Ishikawa (cell line): ENCODE results near the gene GSC.

Experiments used
- CEBPB ChIP-seq: IDR thresholded peaks from 2 replicates; pipeline ENCODE4 v1.6.1; 2012
- CREB1 ChIP-seq: IDR thresholded peaks from 2 replicates; pipeline ENCODE4 v1.6.1; 2012; ENCODE audit warnings: low read depth
- EGR1 ChIP-seq: IDR thresholded peaks from 2 replicates; pipeline ENCODE4 v1.6.1; 2012
- EP300 ChIP-seq: IDR thresholded peaks from 2 replicates; pipeline ENCODE4 v1.6.1; 2012; ENCODE audit warnings: borderline replicate concordance
- FOXM1 ChIP-seq: IDR thresholded peaks from 2 replicates; pipeline ENCODE4 v1.6.1; 2012; ENCODE audit warnings: low read depth, borderline replicate concordance
- NFIC ChIP-seq: IDR thresholded peaks from 2 replicates; pipeline ENCODE4 v1.6.1; 2012
- RAD21 ChIP-seq: IDR thresholded peaks from 2 replicates; pipeline ENCODE4 v1.6.1; 2012; ENCODE audit warnings: low read depth
- TAF1 ChIP-seq: IDR thresholded peaks from 2 replicates; pipeline ENCODE4 v1.6.1; 2012; ENCODE audit warnings: low read depth, mild to moderate bottlenecking
- TCF12 ChIP-seq: IDR thresholded peaks from 2 replicates; pipeline ENCODE4 v1.6.1; 2012; ENCODE audit warnings: low read depth
- TEAD4 ChIP-seq: IDR thresholded peaks from 2 replicates; pipeline ENCODE4 v1.6.1; 2012
- USF1 ChIP-seq: IDR thresholded peaks from 2 replicates; pipeline ENCODE4 v1.6.1; 2012
- YY1 ChIP-seq: IDR thresholded peaks from 2 replicates; pipeline ENCODE4 v1.6.1; 2012; ENCODE audit warnings: low read depth
- ZBTB7A ChIP-seq: IDR thresholded peaks from 2 replicates; pipeline ENCODE4 v1.6.1; 2012; ENCODE audit warnings: low read depth
- TF ChIP-seq, protein P1 (sequence below): IDR thresholded peaks from 2 replicates; pipeline ENCODE4 v1.6.1; 2012
- TF ChIP-seq, protein P2 (sequence below): IDR thresholded peaks from 2 replicates; pipeline ENCODE4 v1.6.1; 2012; ENCODE audit warnings: low read depth, mild to moderate bottlenecking

The GSC gene

GRCh38 chr14:94770815-94771157, 873 bp upstream of the GSC start:
- no peak for TF ChIP-seq FOXM1
- TF ChIP-seq RAD21 = no peak

GRCh38 chr14:94770251-94770749, 387 bp upstream of the GSC start:
- no peak for TF ChIP-seq CEBPB
- TF ChIP-seq EGR1 = no peak
- no peak for TF ChIP-seq USF1
- TF ChIP-seq TCF12 = no peak
- TF ChIP-seq ZBTB7A = no peak
- TF ChIP-seq, protein P1, sequence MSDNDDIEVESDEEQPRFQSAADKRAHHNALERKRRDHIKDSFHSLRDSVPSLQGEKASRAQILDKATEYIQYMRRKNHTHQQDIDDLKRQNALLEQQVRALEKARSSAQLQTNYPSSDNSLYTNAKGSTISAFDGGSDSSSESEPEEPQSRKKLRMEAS = no peak
- no peak for TF ChIP-seq CREB1
- no peak for TF ChIP-seq NFIC
- no peak for TF ChIP-seq TEAD4
- TF ChIP-seq EP300 = no peak
- no peak for TF ChIP-seq RAD21
- TF ChIP-seq, protein P2, sequence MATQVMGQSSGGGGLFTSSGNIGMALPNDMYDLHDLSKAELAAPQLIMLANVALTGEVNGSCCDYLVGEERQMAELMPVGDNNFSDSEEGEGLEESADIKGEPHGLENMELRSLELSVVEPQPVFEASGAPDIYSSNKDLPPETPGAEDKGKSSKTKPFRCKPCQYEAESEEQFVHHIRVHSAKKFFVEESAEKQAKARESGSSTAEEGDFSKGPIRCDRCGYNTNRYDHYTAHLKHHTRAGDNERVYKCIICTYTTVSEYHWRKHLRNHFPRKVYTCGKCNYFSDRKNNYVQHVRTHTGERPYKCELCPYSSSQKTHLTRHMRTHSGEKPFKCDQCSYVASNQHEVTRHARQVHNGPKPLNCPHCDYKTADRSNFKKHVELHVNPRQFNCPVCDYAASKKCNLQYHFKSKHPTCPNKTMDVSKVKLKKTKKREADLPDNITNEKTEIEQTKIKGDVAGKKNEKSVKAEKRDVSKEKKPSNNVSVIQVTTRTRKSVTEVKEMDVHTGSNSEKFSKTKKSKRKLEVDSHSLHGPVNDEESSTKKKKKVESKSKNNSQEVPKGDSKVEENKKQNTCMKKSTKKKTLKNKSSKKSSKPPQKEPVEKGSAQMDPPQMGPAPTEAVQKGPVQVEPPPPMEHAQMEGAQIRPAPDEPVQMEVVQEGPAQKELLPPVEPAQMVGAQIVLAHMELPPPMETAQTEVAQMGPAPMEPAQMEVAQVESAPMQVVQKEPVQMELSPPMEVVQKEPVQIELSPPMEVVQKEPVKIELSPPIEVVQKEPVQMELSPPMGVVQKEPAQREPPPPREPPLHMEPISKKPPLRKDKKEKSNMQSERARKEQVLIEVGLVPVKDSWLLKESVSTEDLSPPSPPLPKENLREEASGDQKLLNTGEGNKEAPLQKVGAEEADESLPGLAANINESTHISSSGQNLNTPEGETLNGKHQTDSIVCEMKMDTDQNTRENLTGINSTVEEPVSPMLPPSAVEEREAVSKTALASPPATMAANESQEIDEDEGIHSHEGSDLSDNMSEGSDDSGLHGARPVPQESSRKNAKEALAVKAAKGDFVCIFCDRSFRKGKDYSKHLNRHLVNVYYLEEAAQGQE = no peak
- TF ChIP-seq TAF1 = no peak
- TF ChIP-seq FOXM1 = no peak
- TF ChIP-seq YY1 = no peak

DNA sequence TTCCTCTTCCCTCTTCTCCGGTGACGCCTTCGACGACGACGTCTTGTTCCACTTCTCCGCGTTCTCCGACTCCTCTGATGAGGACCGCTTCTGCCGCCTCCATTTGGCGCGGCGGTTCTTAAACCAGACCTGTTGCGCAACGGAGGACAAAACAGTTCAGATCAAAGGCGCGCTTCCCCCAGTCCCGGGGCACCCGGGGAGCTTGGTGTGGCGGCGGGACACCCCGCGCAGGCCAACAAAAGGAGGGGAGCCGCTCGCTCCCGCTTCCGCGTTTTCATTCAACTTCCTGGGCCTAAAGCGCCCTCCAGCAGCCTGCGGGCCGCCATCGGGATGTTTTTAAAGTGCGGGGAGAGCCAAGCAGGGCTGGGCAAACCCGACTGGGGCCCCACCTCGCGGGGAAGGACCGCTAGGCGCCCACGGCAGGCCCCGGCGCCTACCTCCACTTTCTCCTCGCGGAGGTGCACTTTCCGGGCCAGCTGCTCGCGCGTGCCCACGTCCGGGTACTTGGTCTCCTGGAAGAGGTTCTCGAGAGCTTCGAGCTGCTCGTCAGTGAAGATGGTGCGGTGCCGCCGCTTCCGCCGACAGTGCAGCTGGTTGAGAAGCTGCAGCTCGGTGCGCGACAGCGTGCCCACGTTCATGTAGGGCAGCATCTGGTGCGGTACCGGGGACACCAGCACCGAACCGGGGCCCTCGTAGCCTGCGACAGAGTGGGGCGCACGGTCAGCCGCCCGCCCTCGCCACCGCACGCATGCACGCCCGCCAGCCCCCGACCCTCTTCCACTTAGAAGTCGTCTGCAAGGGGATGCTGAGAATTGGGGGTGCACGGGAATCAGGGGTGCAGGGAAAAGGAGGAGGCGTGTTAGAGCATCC, 1.2 kb downstream of the GSC start:
- TF ChIP-seq CEBPB (no peak), CREB1 (no peak), FOXM1 (no peak), TAF1 (no peak), EP300 (no peak), USF1 (no peak), RAD21 (no peak), ZBTB7A (no peak), TCF12 (no peak), TEAD4 (no peak), EGR1 (no peak), NFIC (no peak), YY1 (no peak)
- TF ChIP-seq, protein P2 = no peak
- TF ChIP-seq, protein P1 = no peak

DNA sequence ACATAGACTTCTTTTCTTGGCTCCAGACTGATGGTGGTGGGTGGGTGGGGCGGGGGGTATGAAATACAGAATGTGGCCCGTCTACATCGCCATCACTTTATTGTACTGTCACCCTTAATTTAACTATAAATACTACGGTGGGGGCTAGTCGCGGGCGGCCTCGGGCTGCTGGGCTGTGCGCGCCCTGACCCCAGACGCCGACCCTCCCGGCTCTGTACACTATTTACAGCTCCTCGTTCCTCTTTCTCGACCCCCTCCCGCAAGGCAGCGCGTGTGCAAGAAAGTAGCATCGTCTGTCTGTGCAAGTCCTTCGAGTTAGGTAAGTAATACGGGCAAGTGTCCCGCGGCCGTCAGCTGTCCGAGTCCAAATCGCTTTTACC, 1.8 kb downstream of the GSC start:
- TF ChIP-seq ZBTB7A (no peak), RAD21 (no peak), CREB1 (no peak), NFIC (no peak), EGR1 (no peak), YY1 (no peak), EP300 (no peak)
- TF ChIP-seq, protein P2 = no peak
